Measurements from ENCODE around the gene WNT6.

DNA sequence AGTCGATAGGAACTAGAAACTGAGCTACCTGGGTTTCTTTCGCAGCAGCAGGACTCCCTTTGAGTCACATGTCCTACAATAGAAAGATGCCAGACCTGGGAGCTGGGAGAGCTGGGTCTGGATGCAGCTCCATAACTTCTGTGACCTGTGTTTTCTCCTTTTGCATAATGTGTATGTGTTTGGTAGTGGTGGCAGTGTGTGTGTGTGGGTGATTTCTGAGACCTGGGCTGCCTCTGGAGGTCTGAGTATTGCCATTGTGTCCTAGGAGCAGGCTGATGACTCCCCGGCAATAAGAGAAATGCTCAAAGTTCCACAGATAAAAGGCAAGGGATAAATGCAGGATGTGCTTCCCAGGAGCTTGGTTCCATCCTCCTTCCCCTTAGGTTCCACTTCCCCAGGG, 27.5 kb downstream of the WNT6 start:
- TF ChIP-seq CTCF (IDR thresholded peaks at IDR 0.05 in 2 of 3, conservative IDR thresholded peaks at IDR 0.05 in 1 of 3; ENCODE audit: control insufficient read depth in 2 of 3, extremely low read depth in 1 of 3, insufficient read depth in 1 of 3, low read depth in 3 of 3, low read length in 3 of 3), result no peak
- no peak for TF ChIP-seq RAD21 (IDR thresholded peaks at IDR 0.05; ENCODE audit: insufficient read depth, low read depth, low read length)
- TF ChIP-seq FOXM1 (IDR thresholded peaks at IDR 0.05; ENCODE audit: low read depth, low read length), result no peak
- no peak for TF ChIP-seq NR2C2 (IDR thresholded peaks at IDR 0.05; ENCODE audit: borderline replicate concordance, control insufficient read depth, insufficient read length, low read depth)
- no peak for TF ChIP-seq PAX5 (IDR thresholded peaks at IDR 0.05; ENCODE audit: borderline replicate concordance, low read depth, low read length)
- no peak for TF ChIP-seq POLR2A (IDR thresholded peaks at IDR 0.05; ENCODE audit: low read depth, low read length)
